Stomach (tissue), 9 donors: ENCODE data around the gene RBBP8NL. TPM values are rescaled to one million over a fixed set of nuclear protein-coding genes. Genes with fewer than 3 reads are reported as not detected.

ENCODE experiments used
- DNase-seq, 2 donors: peaks; one replicate each; pipeline versions ENCODE4 v3.0.0 to v3.0.0-alpha.2; 2013 to 2019
- H3K27ac ChIP-seq, 5 donors: fragments of 200-600 bp in 4 of 5; sonication (generic) in 4 of 5; one replicate each; pipeline ENCODE4 v1.5.1; 2013 to 2019; ENCODE audit warnings: mild to moderate bottlenecking in 1 of 5, moderate library complexity in 1 of 5
- H3K27me3 ChIP-seq, 3 donors: fragments of 200-600 bp; sonication (generic); one replicate each; pipeline ENCODE4 v1.5.1; 2017 to 2019; ENCODE audit warnings: mixed run types in 1 of 3
- H3K36me3 ChIP-seq, 4 donors: fragments of 200-600 bp; sonication (generic); 1 replicate in 3 of 4; 2 replicates in 1 of 4; pipeline ENCODE4 v1.5.1; 2016 to 2019
- H3K4me1 ChIP-seq, 4 donors: fragments of 200-600 bp; sonication (generic); one replicate each; pipeline ENCODE4 v1.5.1; 2016 to 2019
- H3K4me3 ChIP-seq, 4 donors: fragments of 200-600 bp; sonication (generic) in 3 of 4; one replicate each; pipeline ENCODE4 v1.5.1; 2016 to 2019; ENCODE audit warnings: mild to moderate bottlenecking in 1 of 4
- H3K9me3 ChIP-seq, 4 donors: fragments of 200-600 bp; sonication (generic); one replicate each; pipeline ENCODE4 v1.5.1; 2016 to 2019
- CTCF ChIP-seq, 7 experiments: fragments of 450-650 bp in 4 of 7; fragments of 200-600 bp in 3 of 7; sonication (generic) in 3 of 7; IDR thresholded peaks; one replicate each; pipeline ENCODE4 v1.5.1; 2016 to 2019; ENCODE audit warnings: antibody characterized with exemption in 7 of 7, control low read depth in 2 of 7, mild to moderate bottlenecking in 1 of 7
- EP300 ChIP-seq: sonication (generic); formaldehyde crosslinking; IDR thresholded peaks from one replicate; pipeline ENCODE4 v1.6.1; 2017; ENCODE audit warnings: antibody characterized with exemption
- POLR2A ChIP-seq, 4 donors: fragments of 450-650 bp; IDR thresholded peaks; one replicate each; pipeline ENCODE4 v1.6.1; 2016; ENCODE audit warnings: antibody characterized with exemption in 4 of 4, control low read depth in 2 of 4, mild to moderate bottlenecking in 1 of 4, moderate library complexity in 1 of 4
- POLR2AphosphoS5 ChIP-seq, 3 donors: sonication (generic); formaldehyde crosslinking; IDR thresholded peaks; one replicate each; pipeline ENCODE4 v1.6.1; 2016; ENCODE audit warnings: antibody characterized with exemption in 3 of 3
- WGBS, 5 donors: extraction: QIAGEN DNeasy Blood & Tissue Kit in 3 of 5; methylation state at CpG; one replicate each; pipeline versions ENCODE4 v1.1.5 to v1.1.7; 2013 to 2018; 5-methylcytosine and 5-hydroxymethylcytosine counted together
- intact Hi-C: fragments of 100-400 bp; cut with DNase I; formaldehyde crosslinking; loops from one replicate; pipeline ENCODE4 v1.15.1; 2023; ENCODE audit warnings: low total_unique reads
- polyA plus RNA-seq, 3 donors: library from polyadenylated mRNA; stranded (reverse); fragments of 200-250 nt; gene quantifications; one replicate each; pipeline ENCODE4 v1.2.3, GENCODE V29; 2013
- total RNA-seq, 5 donors: library from RNA; depleted of rRNA; stranded (reverse); fragments of >200 nt; gene quantifications; one replicate each; pipeline versions ENCODE4 v1.1.0 to v1.2.3, GENCODE V29; 2014 to 2016
- donor health status: healthy with polysubstance abuse.
- donor health status: Bipolar disorder and iron deficiency.
- donor health status: healthy.

RBBP8NL gene
- total and polyA plus RNA-seq, 8 donors = 0.45 to 8.0 (median 2.2) TPM; not detected in 2

GRCh38 chr20:62453186-62453808 lies 26.0 kb upstream of the RBBP8NL start:
- H3K27ac ChIP-seq = no peak overlapping the region
- H3K36me3 ChIP-seq = no peaks in the 10 kb centered on the region
- peaks cover 0 to 85% (median 14%) of the 10 kb centered on the region in 3 donors for H3K27me3 ChIP-seq
- TF ChIP-seq EP300 (no peak), POLR2A (IDR thresholded peaks at IDR 0.05) (no peak), POLR2AphosphoS5 (IDR thresholded peaks at IDR 0.05) (no peak), CTCF (IDR thresholded peaks at IDR 0.05) (no peak)
- no peaks in the 10 kb centered on the region for H3K9me3 ChIP-seq
- peaks cover 2 to 17% (median 8%) of the 10 kb centered on the region in 4 donors for H3K4me1 ChIP-seq
- DNase-seq = no peak
- intact Hi-C loops = no loop called here
- H3K4me3 ChIP-seq = no peak overlapping the region
- WGBS, 5 donors = 81 to 87% (median 84%) methylated on average over 14 to 17 of the region's 17 CpGs

GRCh38 chr20:62452475-62453095 lies 25.2 kb upstream of the RBBP8NL start:
- no peaks in the 10 kb centered on the region for H3K9me3 ChIP-seq
- no peak overlapping the region for H3K4me3 ChIP-seq
- 39 to 65% (median 41%) methylated on average over 16 to 18 of the region's 18 CpGs for WGBS, 5 donors
- H3K27me3 ChIP-seq = peaks cover 0 to 85% (median 14%) of the 10 kb centered on the region in 3 donors
- intact Hi-C loops = no loop called here
- DNase-seq = peak; percentile 48 to 76
- H3K4me1 ChIP-seq = peaks cover 0 to 12% (median 4%) of the 10 kb centered on the region in 4 donors
- no peaks in the 10 kb centered on the region for H3K36me3 ChIP-seq
- no peak for TF ChIP-seq POLR2AphosphoS5 (IDR thresholded peaks at IDR 0.05)
- no peak for TF ChIP-seq POLR2A (IDR thresholded peaks at IDR 0.05)
- TF ChIP-seq EP300 = no peak
- TF ChIP-seq CTCF (IDR thresholded peaks at IDR 0.05) = no peak
- H3K27ac ChIP-seq = no peak overlapping the region

- Histone ChIP-seq H3K4me1 (peaks cover 0 to 12% (median 4%) of the 10 kb centered on the region in 4 donors), H3K9me3 (no peaks in the 10 kb centered on the region), H3K27ac (no peak overlapping the region), H3K4me3 (no peak overlapping the region), H3K36me3 (no peaks in the 10 kb centered on the region), H3K27me3 (peaks cover 0 to 84% (median 15%) of the 10 kb centered on the region in 3 donors)
- no peak for DNase-seq
- TF ChIP-seq EP300 = no peak
- 92 to 97% (median 93%) methylated on average over 3 of the region's 3 CpGs for WGBS, 5 donors
- intact Hi-C loops = no loop called here
These were observed 24.6 kb upstream of the RBBP8NL start for GRCh38 chr20:62451970-62452369.

- WGBS, 5 donors = 74 to 84% (median 80%) methylated on average over 5 to 10 of the region's 10 CpGs
- Histone ChIP-seq H3K27ac (no peak overlapping the region), H3K36me3 (no peaks in the 10 kb centered on the region), H3K9me3 (no peaks in the 10 kb centered on the region), H3K4me3 (no peak overlapping the region), H3K4me1 (peaks cover 0 to 12% (median 4%) of the 10 kb centered on the region in 4 donors), H3K27me3 (peaks cover 0 to 87% (median 19%) of the 10 kb centered on the region in 3 donors)
- intact Hi-C loops = no loop called here
- no peak for DNase-seq
- no peak for TF ChIP-seq POLR2AphosphoS5 (IDR thresholded peaks at IDR 0.05)
- no peak for TF ChIP-seq CTCF (IDR thresholded peaks at IDR 0.05)
- no peak for TF ChIP-seq POLR2A (IDR thresholded peaks at IDR 0.05)
- no peak for TF ChIP-seq EP300
These were observed 23.9 kb upstream of the RBBP8NL start for GRCh38 chr20:62451156-62451767.
